ENCODE results near the gene SCN3A. TPM values are rescaled to one million over a fixed set of nuclear protein-coding genes. Genes with fewer than 3 reads are reported as not detected.

SCN3A gene
- total and polyA plus RNA-seq, 2 donors (not counting 3 experiments of a cell fraction or from before 2014, with no cell fraction given): not detected

GRCh38 chr2:165069151-165069550 lies 134.7 kb downstream of the SCN3A start:
- H3K4me1 ChIP-seq (ENCODE audit: control insufficient read depth, extremely low read depth, insufficient read depth, low read length): no peaks in the 10 kb centered on the region
- no peak for FAIRE-seq

More at GRCh38 chr2:165069151-165069550, 134.7 kb downstream of the SCN3A start:
- CTCF ChIA-PET: no interaction called here
- Histone ChIP-seq H3K4me2 (ENCODE audit: insufficient read depth, low read length) (no peak overlapping the region), H3K27ac (ENCODE audit: insufficient read depth, low read depth, low read length) (no peak overlapping the region), H3K4me3 (replicated peaks in 1 of 3; ENCODE audit: insufficient read depth in 1 of 3, low read depth in 1 of 3, low read length in 3 of 3) (no peak overlapping the region), H4K20me1 (replicated peaks; ENCODE audit: control insufficient read depth, extremely low read depth, insufficient read depth, low read length) (no peaks in the 10 kb centered on the region), H3K9ac (replicated peaks; ENCODE audit: extremely low read depth, insufficient read depth, low read length) (no peak overlapping the region), H3K9me3 (replicated peaks; ENCODE audit: control insufficient read depth, insufficient read depth, low read length) (no peaks in the 10 kb centered on the region), H2AFZ (ENCODE audit: low read depth, low read length) (no peak overlapping the region), H3K36me3 (ENCODE audit: control insufficient read depth in 2 of 2, extremely low read depth in 1 of 2, insufficient read depth in 2 of 2, low read length in 2 of 2) (no peaks in the 10 kb centered on the region), H3K27me3 (ENCODE audit: control insufficient read depth in 2 of 2, insufficient read depth in 2 of 2, low read length in 2 of 2) (no peaks in the 10 kb centered on the region), H3K9me1 (replicated peaks; ENCODE audit: control insufficient read depth, extremely low read depth, insufficient read depth, low read length) (no peaks in the 10 kb centered on the region), H3K79me2 (ENCODE audit: control insufficient read depth, insufficient read depth, low read length) (no peaks in the 10 kb centered on the region)
- POLR2A ChIA-PET: no interaction called here
- no peak for DNase-seq (ENCODE audit: low read depth, low spot score)
- dilution Hi-C loops (cut with MboI; ENCODE audit: extremely low pct_ligation_motif_present, low sequenced_read_pairs): no loop called here
- TF ChIP-seq POLR2A (IDR thresholded peaks at IDR 0.05; ENCODE audit: low read depth, low read length) (no peak), POLR2AphosphoS5 (IDR thresholded peaks at IDR 0.05; ENCODE audit: insufficient read depth, low read depth, low read length) (no peak), GATA2 (IDR thresholded peaks at IDR 0.05; ENCODE audit: insufficient read depth, insufficient read length, low read depth, low read length) (no peak), CTCF (IDR thresholded peaks at IDR 0.05; ENCODE audit: extremely low read depth in 1 of 2, insufficient read depth in 1 of 2, low read depth in 1 of 2, low read length in 2 of 2) (no peak), MAX (IDR thresholded peaks at IDR 0.05; ENCODE audit: insufficient read depth, insufficient read length) (no peak), EZH2 (IDR thresholded peaks at IDR 0.05; ENCODE audit: borderline replicate concordance, low read depth, low read length, severe bottlenecking) (no peak), MYC (IDR thresholded peaks at IDR 0.05; ENCODE audit: low read depth, low read length) (no peak)
- BruUV-seq (replicated peaks): no TSS peak
- intact Hi-C loops (cut with micrococcal nuclease): no loop called here
